Fibroblast of skin of left quadriceps (primary cell): Measurements from ENCODE around the gene TOR1B.
"Not testable (repeated sequence)": the region's sequence is repeated elsewhere in the genome, so short reads cannot be mapped to it uniquely, and the experiment has no call there.

Experiments
- DNase-seq, 2 experiments: peaks; one replicate each; pipeline ENCODE4 v3.0.0-alpha.2; 2013; ENCODE audit warnings: low read depth in 2 of 2

The TOR1B gene

GRCh38 chr9:129776938-129777768 is 25.8 kb upstream of the TOR1B start:
- peak; percentile 99 for DNase-seq

- no peak for DNase-seq
Measured at GRCh38 chr9:129777769-129778130, 25.2 kb upstream of the TOR1B start.

GRCh38 chr9:129778469-129778868 is 24.5 kb upstream of the TOR1B start:
- DNase-seq: no peak

- DNase-seq: no peak
Measured at GRCh38 chr9:129779560-129780190, 23.3 kb upstream of the TOR1B start.

GRCh38 chr9:129781131-129781530 is 21.9 kb upstream of the TOR1B start:
- no peak for DNase-seq

GRCh38 chr9:129781981-129782380 is 21.0 kb upstream of the TOR1B start:
- DNase-seq: peak in 1 of 2 experiments; percentile 3

- DNase-seq: peak; percentile 44 to 53
Measured at GRCh38 chr9:129783516-129784361, 19.2 kb upstream of the TOR1B start.

- DNase-seq: not testable (repeated sequence)
Measured at GRCh38 chr9:129784970-129785369, 18.0 kb upstream of the TOR1B start.

- DNase-seq: no peak
Measured at GRCh38 chr9:129785866-129786265, 17.1 kb upstream of the TOR1B start.

GRCh38 chr9:129786481-129786880 is 16.5 kb upstream of the TOR1B start:
- DNase-seq: no peak

GRCh38 chr9:129794549-129794948 is 8.4 kb upstream of the TOR1B start:
- no peak for DNase-seq

GRCh38 chr9:129796029-129796428 is 7.0 kb upstream of the TOR1B start:
- DNase-seq: not testable (repeated sequence)

- no peak for DNase-seq
Measured at GRCh38 chr9:129798973-129799372, 4.0 kb upstream of the TOR1B start.

- DNase-seq: no peak
Measured at GRCh38 chr9:129801504-129801903, 1.5 kb upstream of the TOR1B start.

- no peak for DNase-seq
Measured at GRCh38 chr9:129803676-129804060, 684 bp downstream of the TOR1B start.

- DNase-seq: no peak
Measured at GRCh38 chr9:129806061-129806460, 3.1 kb downstream of the TOR1B start.

GRCh38 chr9:129809346-129809745 is 6.4 kb downstream of the TOR1B start:
- no peak for DNase-seq

- no peak for DNase-seq
Measured at GRCh38 chr9:129810116-129810515, 7.1 kb downstream of the TOR1B start.

- no peak for DNase-seq
Measured at GRCh38 chr9:129810788-129811187, 7.8 kb downstream of the TOR1B start.

GRCh38 chr9:129811967-129812363 is 9.0 kb downstream of the TOR1B start:
- DNase-seq: no peak

- DNase-seq: no peak
Measured at GRCh38 chr9:129812385-129812784, 9.4 kb downstream of the TOR1B start.

- no peak for DNase-seq
Measured at GRCh38 chr9:129813661-129814060, 10.7 kb downstream of the TOR1B start.
